Neural progenitor cell (in vitro differentiated cells): ENCODE data around the gene PRAMEF11.

Source experiments
- CTCF ChIP-seq: fragments of 200-600 bp; sonication (generic); IDR thresholded peaks from 2 replicates; pipeline ENCODE4 v1.5.1; 2017; ENCODE audit warnings: antibody characterized with exemption, mild to moderate bottlenecking
- EZH2phosphoT487 ChIP-seq: fragments of 200-600 bp; sonication (generic); IDR thresholded peaks from 2 replicates; pipeline ENCODE4 v1.6.1; 2017; ENCODE audit warnings: antibody characterized with exemption

GRCh38 chr1:12809933-12810332, 21.3 kb downstream of the PRAMEF11 start:
- TF ChIP-seq CTCF = no peak
- no peak for TF ChIP-seq EZH2phosphoT487
